Measurements from ENCODE around the gene NFIC.
A peak's percentile ranks its signal among the peaks of the same experiment; 100 is the strongest.
"Not testable (repeated sequence)": the region's sequence is repeated elsewhere in the genome, so short reads cannot be mapped to it uniquely, and the experiment has no call there.

Gene NFIC

DNA sequence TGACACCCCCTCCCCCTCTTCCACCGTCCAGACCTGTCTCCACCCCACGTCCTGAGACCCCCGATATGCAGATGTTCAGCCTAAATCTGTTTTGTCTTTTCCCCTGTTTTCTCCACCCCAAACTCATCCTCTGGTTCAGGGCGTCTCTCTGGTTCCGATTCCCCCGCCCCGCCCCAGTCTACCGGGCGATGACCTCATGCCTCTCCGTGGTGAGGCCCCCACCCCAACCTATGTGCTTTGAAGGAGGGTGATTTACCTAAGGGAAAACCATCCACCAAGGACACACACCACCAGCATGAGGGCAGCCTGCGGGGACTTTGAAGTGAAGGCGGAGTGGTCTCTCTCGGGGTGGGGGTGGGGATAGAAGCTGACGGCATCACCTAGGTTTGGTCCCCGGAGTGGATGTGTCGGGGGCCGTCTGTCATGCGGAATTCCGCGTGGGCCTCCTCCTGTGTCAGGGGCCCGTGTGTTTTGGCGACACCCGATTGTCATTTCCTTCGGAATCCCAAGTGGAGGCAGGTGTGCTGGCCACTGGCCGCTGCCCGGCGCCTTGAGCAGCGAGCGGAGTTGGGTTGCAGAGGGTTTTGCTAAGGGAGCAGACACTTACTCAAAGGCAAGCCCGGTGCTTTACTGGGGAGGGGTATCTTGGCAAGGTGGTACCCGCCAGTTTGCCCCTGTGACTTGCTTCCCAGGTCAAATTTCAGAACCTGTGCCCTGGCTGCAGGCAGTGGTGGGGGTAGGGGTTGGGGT lies 141.2 kb downstream of the NFIC start:
- peak overlapping the region; percentile 82 for H3K27ac Mint-ChIP-seq
- no peaks in the 10 kb centered on the region for H3K27me3 Mint-ChIP-seq
- H3K9me3 Mint-ChIP-seq = no peaks in the 10 kb centered on the region
- peaks cover 55% of the 10 kb centered on the region for H3K4me1 Mint-ChIP-seq
- H3K36me3 Mint-ChIP-seq = peaks cover 19% of the 10 kb centered on the region
- ATAC-seq = no peak
- peak overlapping the region; percentile 95 for H3K4me3 Mint-ChIP-seq

DNA sequence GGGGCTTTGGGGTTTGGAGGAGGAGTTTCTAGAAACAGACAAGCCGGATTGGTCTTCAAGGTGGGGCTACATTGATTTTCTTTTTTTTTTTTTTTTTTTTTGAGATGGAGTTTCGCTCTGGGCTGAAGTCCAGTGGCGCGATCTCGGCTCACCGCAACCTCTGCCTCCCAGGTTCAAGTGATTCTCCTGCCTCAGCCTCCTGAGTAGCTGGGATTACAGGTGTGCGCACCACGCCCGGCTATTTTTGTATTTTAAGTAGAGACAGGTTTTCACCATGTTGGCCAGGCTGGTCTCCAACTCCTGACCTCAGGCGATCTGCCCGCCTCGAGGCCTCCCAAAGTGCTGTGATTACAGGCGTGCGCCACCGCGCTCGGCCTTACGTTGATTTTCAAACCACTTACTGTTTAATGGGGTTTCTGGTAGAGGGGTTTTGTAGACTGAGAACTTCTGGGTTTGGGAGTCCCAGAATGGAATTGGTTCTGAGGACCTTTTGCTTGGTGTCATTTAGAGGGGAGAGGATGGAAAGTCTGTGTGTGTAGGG lies 141.8 kb downstream of the NFIC start:
- not testable (repeated sequence) for H3K27ac Mint-ChIP-seq, H3K27me3 Mint-ChIP-seq, H3K9me3 Mint-ChIP-seq, ATAC-seq
- peak overlapping the region; percentile 30 for H3K4me3 Mint-ChIP-seq
- peaks cover 19% of the 10 kb centered on the region for H3K36me3 Mint-ChIP-seq
- H3K4me1 Mint-ChIP-seq = peaks cover 55% of the 10 kb centered on the region

DNA sequence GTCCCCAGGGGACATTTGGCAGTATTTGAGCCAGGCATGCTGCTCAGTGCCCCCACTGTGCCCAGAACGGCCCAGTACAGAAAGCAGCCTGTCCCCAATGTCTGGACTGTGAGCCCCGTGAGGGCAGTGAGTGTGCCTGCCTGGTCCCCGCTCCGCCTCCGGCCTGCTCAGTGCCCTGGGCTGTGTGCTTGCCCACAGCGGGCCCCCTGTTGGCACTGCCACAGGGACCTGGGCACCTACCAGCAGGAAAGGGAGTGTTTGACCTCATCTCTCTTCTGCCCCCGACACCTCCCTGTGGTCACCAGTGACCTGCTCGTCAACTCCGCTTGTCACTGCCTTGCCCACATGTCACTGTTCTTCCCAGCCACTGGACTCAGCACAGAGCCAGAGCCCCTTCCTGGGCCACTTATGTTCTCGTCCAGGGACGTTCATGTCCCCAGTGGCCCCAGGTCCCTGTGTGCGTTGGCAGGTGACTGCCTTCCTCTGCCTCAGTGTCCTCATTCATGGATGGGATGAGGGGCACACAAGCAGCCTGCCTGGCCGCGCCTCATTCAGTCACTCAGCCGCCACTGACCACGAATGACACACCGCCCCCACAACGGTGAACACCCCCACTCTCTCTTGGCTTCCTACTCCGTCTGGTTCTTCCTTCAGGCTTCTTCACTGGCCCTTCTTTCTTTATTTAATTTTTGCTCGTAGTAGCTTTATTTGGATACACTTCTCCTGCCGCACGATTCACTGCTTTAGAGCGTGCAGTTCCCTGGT lies 142.6 kb downstream of the NFIC start:
- Mint-ChIP-seq H3K4me3 (peak overlapping the region; percentile 14), H3K27ac (peak overlapping the region; percentile 5), H3K27me3 (no peaks in the 10 kb centered on the region), H3K4me1 (peaks cover 61% of the 10 kb centered on the region), H3K9me3 (no peaks in the 10 kb centered on the region), H3K36me3 (peaks cover 19% of the 10 kb centered on the region)
- ATAC-seq = no peak

DNA sequence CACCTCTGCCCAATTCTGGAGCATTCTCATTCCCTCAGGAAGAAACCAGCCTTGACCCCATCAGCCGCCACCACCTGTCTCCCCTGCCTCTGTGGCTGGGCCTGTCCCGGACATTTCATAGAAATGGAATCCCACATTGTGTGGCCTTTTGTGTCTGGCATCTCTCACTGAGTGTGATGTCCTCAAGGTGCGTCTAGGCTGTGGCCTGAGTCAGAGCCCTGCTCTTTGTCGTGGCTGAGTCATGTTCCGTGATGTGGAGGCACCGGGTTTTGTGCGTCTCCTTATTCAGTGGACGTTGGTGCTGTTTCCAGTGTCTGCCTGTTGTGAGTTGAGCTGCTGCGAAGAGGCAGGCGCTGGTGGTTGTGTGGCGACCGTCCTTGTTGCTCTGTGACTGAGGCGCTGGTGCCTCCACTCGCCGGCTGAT lies 143.2 kb downstream of the NFIC start:
- ATAC-seq = no peak
- Mint-ChIP-seq H3K4me3 (peak overlapping the region; percentile 14), H3K9me3 (no peaks in the 10 kb centered on the region), H3K36me3 (peaks cover 25% of the 10 kb centered on the region), H3K4me1 (peaks cover 66% of the 10 kb centered on the region), H3K27ac (peak overlapping the region; percentile 5), H3K27me3 (no peaks in the 10 kb centered on the region)

DNA sequence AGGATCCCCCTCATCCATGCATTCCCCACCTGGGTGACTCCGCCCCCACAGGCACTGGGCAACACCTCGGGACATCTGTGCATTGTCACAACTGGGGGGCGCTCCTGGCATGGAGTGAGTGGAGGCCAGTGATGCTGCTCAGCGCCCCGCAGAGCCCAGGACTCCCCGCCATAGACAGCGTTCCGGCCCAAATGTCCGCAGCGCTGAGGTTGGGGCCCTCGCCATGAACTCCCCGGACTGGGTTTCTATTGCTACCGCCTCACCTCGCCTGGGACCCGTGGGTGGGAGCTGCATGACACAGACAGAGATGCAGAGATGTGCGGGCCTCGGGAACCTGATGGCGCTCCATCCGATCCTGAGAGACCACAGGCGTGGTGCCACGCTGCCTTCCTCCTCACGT lies 144.3 kb downstream of the NFIC start:
- no peak overlapping the region for H3K4me3 Mint-ChIP-seq
- H3K27ac Mint-ChIP-seq = no peak overlapping the region
- H3K27me3 Mint-ChIP-seq = no peaks in the 10 kb centered on the region
- no peak for ATAC-seq
- no peaks in the 10 kb centered on the region for H3K9me3 Mint-ChIP-seq
- H3K36me3 Mint-ChIP-seq = peaks cover 26% of the 10 kb centered on the region
- peaks cover 70% of the 10 kb centered on the region for H3K4me1 Mint-ChIP-seq

DNA sequence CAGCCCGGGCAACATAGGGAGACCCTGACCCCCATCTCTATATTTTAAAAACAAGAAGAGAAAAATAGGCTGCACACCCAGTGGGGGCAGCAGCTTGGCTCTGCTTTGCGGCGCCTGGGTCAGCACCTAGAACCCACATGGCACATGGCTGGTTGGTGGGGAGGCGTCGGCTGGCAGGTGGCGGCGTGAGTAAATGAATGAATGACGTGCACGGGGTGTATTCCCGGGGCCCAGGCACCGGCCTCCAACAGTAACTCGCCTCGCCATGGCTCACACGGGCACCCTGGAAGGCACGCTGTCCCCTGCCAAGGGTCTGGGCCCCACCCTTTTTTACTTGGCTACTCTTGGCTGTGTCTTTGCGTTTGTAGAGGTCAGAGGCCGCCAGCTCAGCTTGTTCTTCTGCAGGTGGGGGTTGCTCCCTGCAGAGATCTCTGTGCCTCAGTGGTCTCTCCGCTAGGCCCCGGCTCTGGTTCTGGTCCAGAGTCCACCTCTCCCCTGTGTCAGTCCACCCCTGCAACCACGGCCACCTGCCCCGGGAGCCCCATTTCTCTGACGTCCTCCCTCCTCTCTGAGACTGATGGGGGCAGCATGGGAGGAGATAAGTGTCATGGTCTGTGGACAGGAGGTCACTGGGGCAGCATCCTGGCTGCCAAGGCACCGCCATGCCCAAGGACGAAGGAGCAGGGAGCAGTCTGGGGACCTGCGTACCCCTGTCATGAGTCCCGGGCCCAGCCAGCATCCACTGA lies 145.3 kb downstream of the NFIC start:
- no peak for ATAC-seq
- H3K27ac Mint-ChIP-seq = no peak overlapping the region
- H3K4me3 Mint-ChIP-seq = no peak overlapping the region

DNA sequence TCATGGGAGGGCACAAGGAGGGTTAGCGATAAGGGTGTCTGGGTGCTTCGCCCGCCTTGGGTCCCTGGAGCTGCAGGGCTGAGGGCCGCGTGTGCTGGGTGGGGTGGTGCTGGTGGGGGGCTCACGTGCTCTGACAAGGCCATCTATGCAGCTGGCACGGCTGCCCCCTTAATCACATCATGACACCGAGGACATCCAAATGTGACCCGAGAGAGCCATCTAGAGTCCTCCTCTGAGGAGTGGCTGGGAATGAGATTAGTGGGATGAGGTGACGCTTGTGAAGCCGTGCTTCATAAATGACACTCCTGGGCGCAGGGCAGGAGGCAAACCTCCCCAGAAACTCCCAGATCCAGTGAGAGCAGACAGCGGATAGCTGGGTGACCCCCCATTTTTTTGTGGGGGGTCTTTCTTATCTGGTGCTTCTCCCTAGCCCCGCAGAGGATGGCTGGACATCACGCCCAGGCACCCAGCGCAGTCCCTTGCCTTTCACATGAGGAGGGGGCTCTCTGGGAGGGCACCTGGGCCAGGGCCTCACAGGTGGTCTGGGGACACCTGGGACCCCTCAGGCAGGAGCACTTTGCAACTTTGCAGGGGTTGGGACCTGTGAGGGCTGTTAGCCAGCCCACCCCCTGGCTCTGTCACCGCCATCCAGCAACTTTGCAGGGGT lies 146.3 kb downstream of the NFIC start:
- no peak overlapping the region for H3K4me3 Mint-ChIP-seq
- no peaks in the 10 kb centered on the region for H3K27me3 Mint-ChIP-seq
- no peak for ATAC-seq
- no peaks in the 10 kb centered on the region for H3K9me3 Mint-ChIP-seq
- H3K27ac Mint-ChIP-seq = no peak overlapping the region
- peaks cover 26% of the 10 kb centered on the region for H3K36me3 Mint-ChIP-seq
- H3K4me1 Mint-ChIP-seq = peaks cover 75% of the 10 kb centered on the region

More for the DNA sequence above, 145.3 kb downstream of the NFIC start:
- Mint-ChIP-seq H3K4me1 (peaks cover 79% of the 10 kb centered on the region), H3K9me3 (no peaks in the 10 kb centered on the region), H3K36me3 (peaks cover 26% of the 10 kb centered on the region), H3K27me3 (no peaks in the 10 kb centered on the region)

DNA sequence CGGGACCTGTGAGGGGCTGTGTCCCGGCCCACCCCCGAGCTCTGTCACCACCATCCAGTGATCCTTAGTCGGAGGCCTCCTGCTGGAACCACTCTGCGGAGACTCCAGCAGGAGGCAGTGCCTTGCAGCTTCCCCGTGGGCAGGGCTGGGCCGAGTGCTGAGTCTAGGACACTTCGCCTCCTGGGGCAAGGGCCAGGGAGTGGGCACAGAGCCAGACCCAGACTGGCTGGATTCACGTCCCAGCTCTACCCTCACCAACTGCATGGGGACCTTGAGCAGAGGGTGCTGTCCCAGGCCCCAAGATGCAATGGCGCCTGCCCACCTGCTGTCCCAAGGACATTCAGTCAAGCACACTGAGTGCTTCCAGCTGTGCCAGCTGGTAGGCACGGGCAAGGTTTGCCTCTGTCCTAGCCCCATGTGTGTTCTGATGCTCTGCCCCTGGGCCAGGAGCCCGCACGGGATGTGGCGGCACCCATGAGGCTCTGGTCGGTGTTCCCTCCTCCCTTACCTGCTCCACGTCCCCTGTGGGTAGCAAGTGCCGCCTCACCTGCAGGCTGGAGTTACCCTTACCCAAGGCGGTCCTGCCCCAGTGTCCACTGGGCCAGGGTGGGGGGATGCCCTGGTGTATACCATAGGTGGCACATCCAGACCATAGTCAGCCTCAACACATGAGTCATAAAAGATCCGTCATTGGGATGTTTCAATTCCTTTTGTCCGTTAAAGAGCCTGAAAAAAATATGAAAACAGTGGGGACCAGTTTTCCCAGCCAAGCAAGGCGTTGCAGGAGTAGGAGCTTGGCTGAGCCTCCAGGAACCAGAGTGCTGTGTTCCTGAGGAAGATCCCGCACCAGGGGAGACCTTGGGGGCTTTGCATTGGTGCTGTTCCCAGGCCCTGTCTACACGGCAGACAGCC lies 147.1 kb downstream of the NFIC start:
- Mint-ChIP-seq H3K9me3 (no peaks in the 10 kb centered on the region), H3K36me3 (peaks cover 26% of the 10 kb centered on the region), H3K4me3 (no peak overlapping the region), H3K27me3 (no peaks in the 10 kb centered on the region), H3K27ac (no peak overlapping the region), H3K4me1 (peaks cover 74% of the 10 kb centered on the region)
- no peak for ATAC-seq

DNA sequence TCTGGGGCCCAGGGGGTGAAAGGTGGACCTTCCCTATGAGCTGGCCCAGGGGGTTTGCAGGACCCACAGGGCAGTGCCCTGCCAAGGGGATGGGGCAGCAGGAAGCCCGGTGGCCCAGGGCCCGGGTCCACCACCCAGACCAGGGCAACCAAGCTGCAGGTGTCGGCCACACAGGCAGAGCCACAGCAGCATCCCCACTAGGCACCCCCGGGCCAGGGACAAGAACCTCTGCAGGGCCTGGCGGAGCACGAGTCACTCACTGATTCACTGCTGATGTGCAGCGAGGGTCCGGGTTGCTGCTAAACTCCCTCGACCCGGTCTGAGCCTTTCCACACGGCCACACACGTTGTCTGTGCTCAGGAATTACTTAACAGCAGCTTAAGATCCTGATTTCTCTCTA lies 148.5 kb downstream of the NFIC start:
- peaks cover 15% of the 10 kb centered on the region for H3K36me3 Mint-ChIP-seq
- no peak overlapping the region for H3K27ac Mint-ChIP-seq
- no peaks in the 10 kb centered on the region for H3K9me3 Mint-ChIP-seq
- no peak for ATAC-seq
- H3K27me3 Mint-ChIP-seq = no peaks in the 10 kb centered on the region
- H3K4me1 Mint-ChIP-seq = peaks cover 71% of the 10 kb centered on the region
- no peak overlapping the region for H3K4me3 Mint-ChIP-seq

DNA sequence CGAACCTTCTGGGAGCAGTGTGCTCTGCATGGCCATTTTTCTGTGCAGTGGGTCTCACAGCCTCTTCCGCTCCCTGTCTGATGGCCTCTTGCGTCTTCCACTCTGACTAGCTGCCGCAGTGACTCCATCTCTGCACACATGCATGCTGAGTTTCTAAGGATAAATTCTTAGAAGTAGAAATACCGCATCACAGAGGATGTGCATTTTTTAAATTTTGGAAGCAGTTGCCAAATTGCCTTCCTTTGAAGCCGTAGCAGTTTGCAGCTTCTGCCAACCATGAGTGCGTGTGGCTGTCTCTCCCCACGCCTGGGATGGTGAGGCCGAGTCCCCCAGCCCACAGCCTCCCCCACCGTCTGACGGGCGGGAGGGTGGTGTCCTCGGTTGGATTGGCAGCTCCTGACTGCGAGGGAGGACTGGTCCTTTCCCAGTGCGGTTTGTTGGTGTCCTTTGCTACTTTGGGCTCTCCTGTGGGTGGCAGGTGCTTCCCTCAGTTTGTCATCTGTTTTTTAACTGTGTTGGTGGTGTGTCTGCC lies 149.6 kb downstream of the NFIC start:
- H3K4me3 Mint-ChIP-seq = no peak overlapping the region
- peaks cover 63% of the 10 kb centered on the region for H3K4me1 Mint-ChIP-seq
- H3K27ac Mint-ChIP-seq = peak overlapping the region; percentile 87
- ATAC-seq = no peak
- H3K9me3 Mint-ChIP-seq = no peaks in the 10 kb centered on the region
- no peaks in the 10 kb centered on the region for H3K27me3 Mint-ChIP-seq
- H3K36me3 Mint-ChIP-seq = peaks cover 13% of the 10 kb centered on the region

DNA sequence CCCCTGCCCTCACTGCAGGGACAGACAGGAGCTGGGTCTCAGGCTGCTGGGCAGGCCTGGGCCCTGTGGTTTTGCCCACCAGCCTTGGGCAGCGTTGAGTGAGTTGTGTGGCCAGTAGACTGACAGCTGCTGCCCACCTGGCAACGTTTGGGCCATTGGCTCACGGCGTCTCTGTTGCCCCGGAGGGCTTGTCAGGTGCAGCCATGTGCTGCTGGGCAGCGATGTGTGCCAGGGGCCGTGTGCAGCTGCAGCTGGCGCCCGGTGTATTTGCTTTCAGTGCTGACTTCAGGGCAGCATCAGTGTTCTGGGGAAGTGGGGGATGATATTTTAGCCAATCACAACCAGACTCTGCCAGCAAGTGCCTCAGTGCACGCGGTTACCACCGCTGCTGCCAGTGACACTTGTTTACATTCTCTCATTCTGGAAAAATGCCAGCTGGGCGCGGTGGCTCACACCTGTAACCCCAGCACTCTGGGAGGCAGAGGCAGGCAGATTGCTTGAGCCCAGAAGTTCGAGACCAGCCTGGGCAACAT lies 150.4 kb downstream of the NFIC start:
- Mint-ChIP-seq H3K4me1 (peaks cover 59% of the 10 kb centered on the region), H3K9me3 (no peaks in the 10 kb centered on the region)
- ATAC-seq = peak; percentile 93

DNA sequence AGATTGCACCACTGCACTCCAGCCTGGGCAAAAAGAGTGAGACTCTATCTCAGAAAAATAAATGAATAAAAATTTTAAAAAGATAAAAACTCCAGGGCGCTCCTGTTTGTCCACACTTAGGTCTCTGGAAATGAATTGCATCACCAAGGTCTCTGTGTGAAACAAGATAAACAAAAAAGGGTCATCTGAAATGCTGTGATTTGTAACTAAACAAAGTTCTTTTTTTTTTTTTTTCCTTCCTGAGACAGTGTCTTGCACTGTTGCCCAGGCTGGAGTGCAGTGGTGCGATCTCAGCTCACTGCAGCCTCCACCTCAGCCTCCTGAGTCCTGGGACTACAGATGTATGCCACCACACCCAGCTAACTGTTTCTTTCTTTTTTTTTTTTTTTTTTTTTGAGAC lies 151.3 kb downstream of the NFIC start:
- H3K9me3 Mint-ChIP-seq = no peaks in the 10 kb centered on the region
- H3K4me1 Mint-ChIP-seq = peaks cover 60% of the 10 kb centered on the region
- H3K27ac Mint-ChIP-seq = no peak overlapping the region

More for the DNA sequence above, 150.4 kb downstream of the NFIC start:
- peak overlapping the region; percentile 87 for H3K27ac Mint-ChIP-seq
- peak overlapping the region; percentile 28 for H3K4me3 Mint-ChIP-seq
- peaks cover 13% of the 10 kb centered on the region for H3K36me3 Mint-ChIP-seq
- no peaks in the 10 kb centered on the region for H3K27me3 Mint-ChIP-seq

DNA sequence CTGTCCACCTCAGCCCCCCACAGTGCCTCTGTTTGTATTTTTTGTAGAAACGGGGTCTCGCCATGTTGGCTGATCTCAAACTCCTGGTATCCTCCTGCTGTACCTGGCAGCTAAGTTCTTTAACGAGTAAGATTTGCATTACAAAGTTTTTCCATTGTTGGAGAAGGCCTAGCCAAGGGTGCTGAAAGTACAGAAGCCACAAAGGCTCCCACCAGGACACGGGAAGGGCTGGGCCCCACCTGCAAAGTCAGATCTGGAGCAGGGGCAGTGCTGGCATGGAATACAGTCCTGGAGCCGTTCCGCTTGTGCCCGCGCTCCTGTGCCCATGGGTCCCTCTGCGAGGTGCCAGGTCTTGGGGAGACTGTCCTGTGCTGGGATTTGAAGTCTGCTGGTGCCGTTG lies 151.9 kb downstream of the NFIC start:
- peak overlapping the region; percentile 66 for H3K27ac Mint-ChIP-seq
- peaks cover 60% of the 10 kb centered on the region for H3K4me1 Mint-ChIP-seq
- ATAC-seq = no peak
- H3K4me3 Mint-ChIP-seq = no peak overlapping the region
- no peaks in the 10 kb centered on the region for H3K9me3 Mint-ChIP-seq
- no peaks in the 10 kb centered on the region for H3K27me3 Mint-ChIP-seq
- peaks cover 19% of the 10 kb centered on the region for H3K36me3 Mint-ChIP-seq

More for the DNA sequence above, 151.3 kb downstream of the NFIC start:
- no peak overlapping the region for H3K4me3 Mint-ChIP-seq
- H3K36me3 Mint-ChIP-seq = peaks cover 18% of the 10 kb centered on the region
- no peak for ATAC-seq
- no peaks in the 10 kb centered on the region for H3K27me3 Mint-ChIP-seq

Measured in stimulated activated memory B cell treated with anti-CD40 and anti-IgM and Interleukin-4, amounts not matched to agents 10 μg/mL and 1 μg/mL and 100 μg/mL, for 72 hours (primary cell).